Adrenal gland (tissue), 5 donors: ENCODE results near the gene STK11IP.

Experiments
- POLR2A ChIP-seq, 2 donors: fragments of 450-650 bp; IDR thresholded peaks; one replicate each; pipeline ENCODE4 v1.6.1; 2017; ENCODE audit warnings: antibody characterized with exemption in 2 of 2, mild to moderate bottlenecking in 2 of 2, moderate library complexity in 1 of 2
- TF ChIP-seq, protein P1 (sequence below), 6 experiments: fragments of 450-650 bp in 4 of 6; fragments of 200-600 bp in 2 of 6; sonication (generic) in 1 of 6; IDR thresholded peaks; 1 replicate in 5 of 6; 2 replicates in 1 of 6; pipeline versions ENCODE4 v1.5.1 to v1.8.0; 2016 to 2021; ENCODE audit warnings: antibody characterized with exemption in 6 of 6, mild to moderate bottlenecking in 2 of 6, moderate library complexity in 1 of 6
- donor health status: DM: no; HTN: no; CAD: no.

DNA sequence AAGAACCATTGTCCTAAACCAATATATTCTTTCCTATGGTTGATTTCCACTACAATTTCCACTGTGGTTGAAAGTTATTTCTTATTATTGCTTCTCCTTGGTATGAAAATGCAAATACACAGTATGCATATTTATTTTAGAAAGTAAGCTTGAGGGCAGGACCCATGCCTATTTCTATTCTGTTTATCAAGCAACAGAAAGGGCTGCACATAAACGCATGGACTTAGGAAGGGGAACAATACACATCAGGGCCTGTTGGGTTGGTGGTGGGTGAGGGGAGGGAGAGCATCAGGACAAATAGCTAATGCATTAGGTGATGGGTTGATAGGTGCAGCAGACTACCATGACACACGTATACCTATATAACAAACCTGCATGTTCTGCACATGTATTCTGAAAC, 50.5 kb downstream of the STK11IP start:
- no peak for TF ChIP-seq POLR2A (IDR thresholded peaks at IDR 0.05)
- TF ChIP-seq, protein P1, sequence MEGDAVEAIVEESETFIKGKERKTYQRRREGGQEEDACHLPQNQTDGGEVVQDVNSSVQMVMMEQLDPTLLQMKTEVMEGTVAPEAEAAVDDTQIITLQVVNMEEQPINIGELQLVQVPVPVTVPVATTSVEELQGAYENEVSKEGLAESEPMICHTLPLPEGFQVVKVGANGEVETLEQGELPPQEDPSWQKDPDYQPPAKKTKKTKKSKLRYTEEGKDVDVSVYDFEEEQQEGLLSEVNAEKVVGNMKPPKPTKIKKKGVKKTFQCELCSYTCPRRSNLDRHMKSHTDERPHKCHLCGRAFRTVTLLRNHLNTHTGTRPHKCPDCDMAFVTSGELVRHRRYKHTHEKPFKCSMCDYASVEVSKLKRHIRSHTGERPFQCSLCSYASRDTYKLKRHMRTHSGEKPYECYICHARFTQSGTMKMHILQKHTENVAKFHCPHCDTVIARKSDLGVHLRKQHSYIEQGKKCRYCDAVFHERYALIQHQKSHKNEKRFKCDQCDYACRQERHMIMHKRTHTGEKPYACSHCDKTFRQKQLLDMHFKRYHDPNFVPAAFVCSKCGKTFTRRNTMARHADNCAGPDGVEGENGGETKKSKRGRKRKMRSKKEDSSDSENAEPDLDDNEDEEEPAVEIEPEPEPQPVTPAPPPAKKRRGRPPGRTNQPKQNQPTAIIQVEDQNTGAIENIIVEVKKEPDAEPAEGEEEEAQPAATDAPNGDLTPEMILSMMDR (IDR thresholded peaks at IDR 0.05) = no peak
